ENCODE results near the gene STRADB. TPM values are rescaled to one million over a fixed set of nuclear protein-coding genes. Genes with fewer than 3 reads are reported as not detected.

Gene STRADB
- total and polyA plus RNA-seq, 12 donors = 20.3 to 77.6 (median 54.6) TPM

GRCh38 chr2:201403880-201404279 lies 47.7 kb upstream of the STRADB start:
- H3K27me3 ChIP-seq = no peaks in the 10 kb centered on the region
- intact Hi-C loops (cut with DNase I) = loop anchor here in 4 of 10 donors (1.0 to 10.0 kb wide), 3 partner anchors 47 to 241 kb away; partner anchors contain the start of genes STRADB (in 3 of the 4), TRAK2 (in 3 of the 4) and TMEM237 (in 1 of the 4)
- H3K27ac ChIP-seq = peak overlapping the region in 8 of 10 donors; percentile 2 to 87 (median 44)
- H3K9me3 ChIP-seq = no peaks in the 10 kb centered on the region
- ATAC-seq (peak in 1 of 8 donors; percentile 6), DNase-seq (no peak)
- 65 to 68% methylated on average over 3 of the region's 3 CpGs for WGBS, 2 donors
- peaks cover 0 to 28% (median 4%) of the 10 kb centered on the region in 9 donors for H3K36me3 ChIP-seq
- peaks cover 0 to 84% (median 57%) of the 10 kb centered on the region in 9 donors for H3K4me1 ChIP-seq
- peak overlapping the region in 1 of 10 donors; percentile 3 for H3K4me3 ChIP-seq
- TF ChIP-seq CTCF (IDR thresholded peaks at IDR 0.05) = no peak

- ATAC-seq = peak in 2 of 8 donors; percentile 13 to 36
- no peaks in the 10 kb centered on the region for H3K9me3 ChIP-seq
- intact Hi-C loops (cut with DNase I) = loop anchor here in 3 of 10 donors (2.0 to 10.0 kb wide), 2 partner anchors 46 to 240 kb away; partner anchors contain the start of genes STRADB (in 2 of the 3), TRAK2 (in 2 of the 3) and TMEM237 (in 1 of the 3)
- peaks cover 0 to 92% (median 64%) of the 10 kb centered on the region in 9 donors for H3K4me1 ChIP-seq
- H3K36me3 ChIP-seq = peaks cover 0 to 19% (median 0%) of the 10 kb centered on the region in 9 donors
- H3K4me3 ChIP-seq = peak overlapping the region in 2 of 10 donors; percentile 22 to 30
- TF ChIP-seq CTCF (IDR thresholded peaks at IDR 0.05) = no peak
- whole genome bisulfite sequencing, 2 donors = 74 to 85% methylated on average over 3 of the region's 3 CpGs
- no peak for DNase-seq
- peak overlapping the region in 7 of 10 donors; percentile 9 to 87 (median 73) for H3K27ac ChIP-seq
- H3K27me3 ChIP-seq = no peaks in the 10 kb centered on the region
Observed at GRCh38 chr2:201404699-201405280, 46.8 kb upstream of the STRADB start.

GRCh38 chr2:201406077-201406662 lies 45.4 kb upstream of the STRADB start:
- peak in 7 of 8 donors; percentile 29 to 68 (median 52) for ATAC-seq
- Histone ChIP-seq H3K27ac (peak overlapping the region; percentile 54 to 87 (median 73)), H3K27me3 (no peaks in the 10 kb centered on the region), H3K4me3 (peak overlapping the region; percentile 2 to 40 (median 30)), H3K4me1 (peaks cover 0 to 95% (median 60%) of the 10 kb centered on the region in 9 donors), H3K9me3 (no peaks in the 10 kb centered on the region), H3K36me3 (peaks cover 0 to 10% (median 0%) of the 10 kb centered on the region in 9 donors)
- peak in 1 of 2 donors; percentile 61 for DNase-seq
- WGBS, 2 donors = 20 to 24% methylated on average over 3 of the region's 3 CpGs
- intact Hi-C loops (cut with DNase I) = loop anchor here in 1 of 10 donors (2.0 to 10.0 kb wide), 2 partner anchors 45 to 239 kb away; partner anchors contain the start of genes STRADB, TMEM237 and TRAK2
- TF ChIP-seq CTCF (IDR thresholded peaks at IDR 0.05) = no peak

GRCh38 chr2:201407265-201407664 lies 44.3 kb upstream of the STRADB start:
- peak overlapping the region; percentile 13 to 87 (median 73) for H3K27ac ChIP-seq
- H3K36me3 ChIP-seq = peaks cover 0 to 10% (median 0%) of the 10 kb centered on the region in 9 donors
- H3K4me1 ChIP-seq = peaks cover 0 to 95% (median 59%) of the 10 kb centered on the region in 9 donors
- H3K27me3 ChIP-seq = no peaks in the 10 kb centered on the region
- peak in 3 of 8 donors; percentile 21 to 60 (median 28) for ATAC-seq
- H3K9me3 ChIP-seq = no peaks in the 10 kb centered on the region
- WGBS, 2 donors = 80 to 82% methylated on average over 2 of the region's 2 CpGs
- intact Hi-C loops (cut with DNase I) = loop anchor here in 1 of 10 donors (2.0 to 10.0 kb wide), 2 partner anchors 44 to 238 kb away; partner anchors contain the start of genes STRADB, TMEM237 and TRAK2
- no peak for DNase-seq
- H3K4me3 ChIP-seq = peak overlapping the region in 9 of 10 donors; percentile 6 to 40 (median 30)
- TF ChIP-seq CTCF (IDR thresholded peaks at IDR 0.05) = no peak
